Measurements from ENCODE around the gene DNM3. TPM values are rescaled to one million over a fixed set of nuclear protein-coding genes. Genes with fewer than 3 reads are reported as not detected.

DNM3 gene
- polyA plus RNA-seq, 3 donors, result 0.15 TPM; not detected in 2

DNA sequence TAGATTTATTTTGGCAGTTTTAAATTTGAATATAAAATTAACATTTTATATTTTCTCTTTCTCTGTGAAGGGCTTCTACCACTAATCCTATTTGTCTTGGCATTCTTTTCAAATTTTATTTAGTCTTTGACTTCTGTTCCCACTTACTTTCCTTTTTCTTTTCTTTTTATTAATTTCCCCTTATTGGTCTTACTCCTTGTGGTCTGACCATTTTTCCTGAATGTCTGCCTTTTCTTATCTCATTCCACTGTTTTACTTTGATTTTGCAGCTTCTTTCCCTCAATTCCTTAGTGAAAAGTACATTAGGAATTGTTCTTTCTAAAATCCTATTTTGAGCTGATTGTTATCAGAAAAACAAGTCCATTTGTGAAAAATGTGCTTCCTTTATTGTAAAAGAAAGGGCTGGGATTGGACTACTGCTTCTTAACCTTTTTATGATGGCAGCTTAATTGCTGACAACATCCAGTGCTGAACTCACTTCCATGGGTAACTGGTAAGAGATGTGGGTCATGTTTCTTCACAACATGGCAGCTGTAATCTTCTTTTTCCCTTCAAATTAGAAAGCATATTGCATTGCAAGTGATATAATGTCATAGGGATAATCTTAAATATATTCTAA, 284.6 kb downstream of the DNM3 start:
- no peaks in the 10 kb centered on the region for H3K36me3 Mint-ChIP-seq
- DNase-seq, result no peak
- no peak overlapping the region for H2AFZ ChIP-seq (ENCODE audit: insufficient read depth, low read depth, low read length, poor library complexity, severe bottlenecking)
- H3K4me3 ChIP-seq (replicated peaks in 1 of 3; ENCODE audit: low read depth in 2 of 3, low read length in 3 of 3), result no peak overlapping the region
- no peak overlapping the region for H3K4me2 ChIP-seq (replicated peaks; ENCODE audit: extremely low read depth, low read length, poor library complexity, severe bottlenecking)
- intact Hi-C loops (cut with micrococcal nuclease), result no loop called here
- H3K4me3 Mint-ChIP-seq, result no peak overlapping the region
- no peaks in the 10 kb centered on the region for H3K79me2 ChIP-seq (ENCODE audit: insufficient read depth, low read length)
- H3K9ac ChIP-seq (ENCODE audit: insufficient read depth, low read length, poor library complexity, severe bottlenecking), result no peak overlapping the region
- no peaks in the 10 kb centered on the region for H3K36me3 ChIP-seq (replicated peaks in 1 of 2; ENCODE audit: control insufficient read depth in 1 of 2, insufficient read depth in 2 of 2, low read length in 2 of 2)
- H3K9me3 ChIP-seq (replicated peaks in 1 of 2; ENCODE audit: control insufficient read depth in 1 of 2, insufficient read depth in 1 of 2, low read length in 2 of 2), result no peaks in the 10 kb centered on the region
- H4K20me1 ChIP-seq (ENCODE audit: insufficient read depth, low read length), result no peaks in the 10 kb centered on the region
- TF ChIP-seq, protein P1, sequence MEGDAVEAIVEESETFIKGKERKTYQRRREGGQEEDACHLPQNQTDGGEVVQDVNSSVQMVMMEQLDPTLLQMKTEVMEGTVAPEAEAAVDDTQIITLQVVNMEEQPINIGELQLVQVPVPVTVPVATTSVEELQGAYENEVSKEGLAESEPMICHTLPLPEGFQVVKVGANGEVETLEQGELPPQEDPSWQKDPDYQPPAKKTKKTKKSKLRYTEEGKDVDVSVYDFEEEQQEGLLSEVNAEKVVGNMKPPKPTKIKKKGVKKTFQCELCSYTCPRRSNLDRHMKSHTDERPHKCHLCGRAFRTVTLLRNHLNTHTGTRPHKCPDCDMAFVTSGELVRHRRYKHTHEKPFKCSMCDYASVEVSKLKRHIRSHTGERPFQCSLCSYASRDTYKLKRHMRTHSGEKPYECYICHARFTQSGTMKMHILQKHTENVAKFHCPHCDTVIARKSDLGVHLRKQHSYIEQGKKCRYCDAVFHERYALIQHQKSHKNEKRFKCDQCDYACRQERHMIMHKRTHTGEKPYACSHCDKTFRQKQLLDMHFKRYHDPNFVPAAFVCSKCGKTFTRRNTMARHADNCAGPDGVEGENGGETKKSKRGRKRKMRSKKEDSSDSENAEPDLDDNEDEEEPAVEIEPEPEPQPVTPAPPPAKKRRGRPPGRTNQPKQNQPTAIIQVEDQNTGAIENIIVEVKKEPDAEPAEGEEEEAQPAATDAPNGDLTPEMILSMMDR (IDR thresholded peaks at IDR 0.05), result no peak
- H3K4me1 ChIP-seq (ENCODE audit: control insufficient read depth in 1 of 2, insufficient read depth in 2 of 2, low read length in 2 of 2), result no peaks in the 10 kb centered on the region
- H3K27ac Mint-ChIP-seq, result no peak overlapping the region
- H3K4me1 Mint-ChIP-seq, result no peaks in the 10 kb centered on the region
- H3K27me3 Mint-ChIP-seq (ENCODE audit: low read depth in 3 of 3), result peaks cover 0 to 2% (median 0%) of the 10 kb centered on the region in 3 donors
- H3K9me3 Mint-ChIP-seq, result peaks cover 0 to 6% (median 2%) of the 10 kb centered on the region in 7 donors
- no peak overlapping the region for H3K27ac ChIP-seq (ENCODE audit: low read depth in 1 of 2, low read length in 2 of 2)
- H3K27me3 ChIP-seq (ENCODE audit: control insufficient read depth in 2 of 2, insufficient read depth in 2 of 2, low read length in 2 of 2), result no peaks in the 10 kb centered on the region

DNA sequence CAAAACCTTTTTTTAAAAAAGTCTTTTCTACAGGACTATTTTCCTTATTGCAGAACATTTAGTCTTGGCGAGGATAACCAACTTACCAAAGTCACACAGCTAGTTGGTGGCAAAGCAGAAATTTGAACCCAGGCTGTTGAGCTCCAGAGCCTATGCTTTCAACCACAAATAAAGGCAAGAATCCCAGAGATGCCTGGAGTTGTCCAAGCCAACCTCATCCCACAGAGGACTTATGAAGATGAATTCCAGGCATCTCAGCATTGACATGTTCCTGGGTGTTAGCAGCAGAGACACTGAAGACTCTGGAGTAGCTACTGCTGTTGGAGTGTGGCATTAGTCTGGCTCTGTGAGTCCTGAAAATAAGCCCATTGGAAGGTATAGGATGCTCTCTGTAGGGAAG, 291.5 kb downstream of the DNM3 start:
- no peak overlapping the region for H3K9ac ChIP-seq (ENCODE audit: insufficient read depth, low read length, poor library complexity, severe bottlenecking)
- TF ChIP-seq, protein P1 (IDR thresholded peaks at IDR 0.05), result no peak
- no peaks in the 10 kb centered on the region for H3K79me2 ChIP-seq (ENCODE audit: insufficient read depth, low read length)
- H3K9me3 ChIP-seq (replicated peaks in 1 of 2; ENCODE audit: control insufficient read depth in 1 of 2, insufficient read depth in 1 of 2, low read length in 2 of 2), result no peaks in the 10 kb centered on the region
- no peak overlapping the region for H3K27ac Mint-ChIP-seq
- no peaks in the 10 kb centered on the region for H3K4me1 ChIP-seq (ENCODE audit: control insufficient read depth in 1 of 2, insufficient read depth in 2 of 2, low read length in 2 of 2)
- no peak overlapping the region for H3K4me3 ChIP-seq (replicated peaks in 1 of 3; ENCODE audit: low read depth in 2 of 3, low read length in 3 of 3)
- no peaks in the 10 kb centered on the region for H3K36me3 ChIP-seq (replicated peaks in 1 of 2; ENCODE audit: control insufficient read depth in 1 of 2, insufficient read depth in 2 of 2, low read length in 2 of 2)
- H3K27me3 ChIP-seq (ENCODE audit: control insufficient read depth in 2 of 2, insufficient read depth in 2 of 2, low read length in 2 of 2), result no peaks in the 10 kb centered on the region
- no peak overlapping the region for H2AFZ ChIP-seq (ENCODE audit: insufficient read depth, low read depth, low read length, poor library complexity, severe bottlenecking)
- no peak overlapping the region for H3K4me3 Mint-ChIP-seq
- H3K27me3 Mint-ChIP-seq (ENCODE audit: low read depth in 3 of 3), result peaks cover 0 to 2% (median 0%) of the 10 kb centered on the region in 3 donors
- no peaks in the 10 kb centered on the region for H4K20me1 ChIP-seq (ENCODE audit: insufficient read depth, low read length)
- H3K27ac ChIP-seq (ENCODE audit: low read depth in 1 of 2, low read length in 2 of 2), result no peak overlapping the region
- H3K36me3 Mint-ChIP-seq, result no peaks in the 10 kb centered on the region
- DNase-seq, result no peak
- peaks cover 0 to 2% (median 0%) of the 10 kb centered on the region in 7 donors for H3K9me3 Mint-ChIP-seq
- H3K4me1 Mint-ChIP-seq, result no peaks in the 10 kb centered on the region
- no CpG with 5 or more reads among the region's 1 CpG for WGBS (ENCODE audit: insufficient coverage)
- intact Hi-C loops (cut with micrococcal nuclease), result no loop called here
- no peak overlapping the region for H3K4me2 ChIP-seq (replicated peaks; ENCODE audit: extremely low read depth, low read length, poor library complexity, severe bottlenecking)
